Liver (tissue), 3 donors: Measurements from ENCODE around the gene LAX1.

Experiments used
- GABPA ChIP-seq, 2 donors: IDR thresholded peaks in 1 of 2; conservative IDR thresholded peaks in 1 of 2; 2 replicates each; pipeline ENCODE4 v1.6.1; 2016; ENCODE audit warnings: antibody characterized with exemption in 2 of 2, mild to moderate bottlenecking in 1 of 2, moderate library complexity in 1 of 2
- RAD21 ChIP-seq, 2 donors: IDR thresholded peaks; 2 replicates each; pipeline ENCODE4 v1.6.1; 2016; ENCODE audit warnings: antibody characterized with exemption in 2 of 2, mild to moderate bottlenecking in 2 of 2
- TF ChIP-seq, protein P1 (sequence below): fragments of 150-350 bp; IDR thresholded peaks from 2 replicates; pipeline ENCODE4 v1.5.1; 2017; ENCODE audit warnings: improper control_type of control experiment, low read depth, low read length; ENCODE audit not compliant: missing input control
- donor health status: healthy.
- donor health status: healthy.

DNA sequence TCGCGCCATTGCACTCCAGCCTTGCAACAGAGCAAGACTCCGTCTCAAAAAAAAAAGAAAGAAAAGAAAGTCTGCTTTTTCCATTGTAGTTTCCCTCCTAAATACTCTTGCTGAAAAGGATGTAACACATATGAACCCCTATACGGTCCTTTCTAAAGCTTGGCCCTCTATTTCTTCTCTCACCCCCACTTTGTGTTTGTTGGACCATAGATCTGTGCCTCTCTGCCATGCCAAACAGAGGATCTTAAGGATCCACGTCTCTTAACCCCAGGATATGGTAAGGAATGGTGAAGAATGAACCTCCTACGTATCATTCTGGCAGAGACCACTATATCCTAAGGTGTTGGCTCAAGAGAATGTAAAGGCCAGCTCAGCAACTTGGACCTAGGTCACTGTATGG, 18.7 kb upstream of the LAX1 start:
- TF ChIP-seq, protein P1, sequence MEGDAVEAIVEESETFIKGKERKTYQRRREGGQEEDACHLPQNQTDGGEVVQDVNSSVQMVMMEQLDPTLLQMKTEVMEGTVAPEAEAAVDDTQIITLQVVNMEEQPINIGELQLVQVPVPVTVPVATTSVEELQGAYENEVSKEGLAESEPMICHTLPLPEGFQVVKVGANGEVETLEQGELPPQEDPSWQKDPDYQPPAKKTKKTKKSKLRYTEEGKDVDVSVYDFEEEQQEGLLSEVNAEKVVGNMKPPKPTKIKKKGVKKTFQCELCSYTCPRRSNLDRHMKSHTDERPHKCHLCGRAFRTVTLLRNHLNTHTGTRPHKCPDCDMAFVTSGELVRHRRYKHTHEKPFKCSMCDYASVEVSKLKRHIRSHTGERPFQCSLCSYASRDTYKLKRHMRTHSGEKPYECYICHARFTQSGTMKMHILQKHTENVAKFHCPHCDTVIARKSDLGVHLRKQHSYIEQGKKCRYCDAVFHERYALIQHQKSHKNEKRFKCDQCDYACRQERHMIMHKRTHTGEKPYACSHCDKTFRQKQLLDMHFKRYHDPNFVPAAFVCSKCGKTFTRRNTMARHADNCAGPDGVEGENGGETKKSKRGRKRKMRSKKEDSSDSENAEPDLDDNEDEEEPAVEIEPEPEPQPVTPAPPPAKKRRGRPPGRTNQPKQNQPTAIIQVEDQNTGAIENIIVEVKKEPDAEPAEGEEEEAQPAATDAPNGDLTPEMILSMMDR: no peak
- TF ChIP-seq RAD21 (IDR thresholded peaks at IDR 0.05): no peak
- no peak for TF ChIP-seq GABPA (IDR thresholded peaks at IDR 0.05 in 1 of 2, conservative IDR thresholded peaks at IDR 0.05 in 1 of 2)
